ENCODE data around the gene TBC1D9.

DNA sequence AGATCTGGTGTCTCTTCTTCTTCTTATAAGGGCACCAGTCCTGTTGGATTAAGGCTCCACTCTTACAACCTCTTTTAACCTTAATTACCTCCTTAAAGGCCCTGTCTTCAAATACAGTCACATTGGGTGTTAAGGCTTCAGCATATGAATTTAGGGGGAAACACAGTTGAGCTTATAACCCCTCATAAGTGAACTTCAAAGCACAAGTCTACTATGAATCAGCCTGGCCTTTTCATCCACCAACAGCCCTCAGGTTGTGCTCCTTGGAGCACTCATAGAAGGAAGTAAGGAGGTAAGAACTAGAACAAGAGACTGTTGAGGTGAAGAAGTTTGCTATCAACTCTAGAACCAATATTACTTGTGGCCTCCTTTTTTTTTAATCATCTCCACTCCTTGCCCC, 18.8 kb upstream of the TBC1D9 start:
- TF ChIP-seq, protein P1, sequence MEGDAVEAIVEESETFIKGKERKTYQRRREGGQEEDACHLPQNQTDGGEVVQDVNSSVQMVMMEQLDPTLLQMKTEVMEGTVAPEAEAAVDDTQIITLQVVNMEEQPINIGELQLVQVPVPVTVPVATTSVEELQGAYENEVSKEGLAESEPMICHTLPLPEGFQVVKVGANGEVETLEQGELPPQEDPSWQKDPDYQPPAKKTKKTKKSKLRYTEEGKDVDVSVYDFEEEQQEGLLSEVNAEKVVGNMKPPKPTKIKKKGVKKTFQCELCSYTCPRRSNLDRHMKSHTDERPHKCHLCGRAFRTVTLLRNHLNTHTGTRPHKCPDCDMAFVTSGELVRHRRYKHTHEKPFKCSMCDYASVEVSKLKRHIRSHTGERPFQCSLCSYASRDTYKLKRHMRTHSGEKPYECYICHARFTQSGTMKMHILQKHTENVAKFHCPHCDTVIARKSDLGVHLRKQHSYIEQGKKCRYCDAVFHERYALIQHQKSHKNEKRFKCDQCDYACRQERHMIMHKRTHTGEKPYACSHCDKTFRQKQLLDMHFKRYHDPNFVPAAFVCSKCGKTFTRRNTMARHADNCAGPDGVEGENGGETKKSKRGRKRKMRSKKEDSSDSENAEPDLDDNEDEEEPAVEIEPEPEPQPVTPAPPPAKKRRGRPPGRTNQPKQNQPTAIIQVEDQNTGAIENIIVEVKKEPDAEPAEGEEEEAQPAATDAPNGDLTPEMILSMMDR (optimal IDR thresholded peaks at IDR 0.05 in 1 of 3, IDR thresholded peaks at IDR 0.05 in 1 of 3, conservative IDR thresholded peaks at IDR 0.05 in 1 of 3; ENCODE audit: extremely low read depth in 1 of 3, insufficient read depth in 2 of 3, low read length in 3 of 3) = no peak
- TF ChIP-seq EZH2 (IDR thresholded peaks at IDR 0.05; ENCODE audit: low read length) = no peak
